Measurements from ENCODE around the gene TSPEAR.

DNA sequence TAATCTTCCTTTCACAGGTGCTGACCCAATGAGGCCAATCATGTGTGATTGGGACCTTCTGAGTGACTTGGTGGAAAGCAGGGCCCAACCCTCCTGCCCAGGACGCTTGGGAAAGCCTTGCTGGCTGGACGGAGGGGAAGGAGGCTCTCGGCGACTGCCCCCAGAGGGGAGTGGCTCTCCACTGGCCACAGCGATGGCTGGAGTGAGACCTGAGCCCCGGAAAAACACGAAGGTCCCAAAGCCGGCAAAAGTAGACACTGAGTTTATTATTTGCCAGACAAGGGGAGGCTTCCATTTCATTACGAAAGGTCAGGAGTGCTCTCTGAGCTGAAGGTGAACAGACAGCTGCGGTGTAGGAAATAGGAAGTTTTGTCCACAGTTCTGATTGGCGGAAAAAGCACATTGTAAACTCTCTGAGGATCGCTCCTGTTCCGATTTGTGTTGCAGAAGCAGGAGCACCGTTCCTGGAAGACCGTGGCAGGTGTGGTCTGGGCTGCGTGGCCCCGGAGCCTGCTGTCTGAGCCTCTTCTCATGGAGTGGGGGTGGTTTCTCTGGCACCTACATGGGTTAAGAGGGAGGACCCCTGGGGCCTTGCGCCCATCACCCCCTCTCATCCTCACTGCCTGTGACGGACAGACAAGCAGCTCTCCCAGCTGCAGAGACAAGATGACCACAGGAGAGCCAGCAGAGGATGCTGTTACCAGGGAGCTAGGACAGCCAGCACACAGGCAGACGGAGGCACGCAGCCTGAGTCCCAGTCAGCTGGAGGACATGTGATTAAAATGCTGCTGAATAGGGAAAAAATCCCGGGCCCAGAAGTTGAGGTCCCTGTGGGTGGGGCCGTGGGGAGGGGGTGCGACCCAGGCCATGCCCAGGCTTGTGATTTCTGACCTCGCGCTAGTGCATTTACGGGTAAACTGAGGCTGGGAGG is 212.8 kb downstream of the TSPEAR start:
- TF ChIP-seq, protein P1, sequence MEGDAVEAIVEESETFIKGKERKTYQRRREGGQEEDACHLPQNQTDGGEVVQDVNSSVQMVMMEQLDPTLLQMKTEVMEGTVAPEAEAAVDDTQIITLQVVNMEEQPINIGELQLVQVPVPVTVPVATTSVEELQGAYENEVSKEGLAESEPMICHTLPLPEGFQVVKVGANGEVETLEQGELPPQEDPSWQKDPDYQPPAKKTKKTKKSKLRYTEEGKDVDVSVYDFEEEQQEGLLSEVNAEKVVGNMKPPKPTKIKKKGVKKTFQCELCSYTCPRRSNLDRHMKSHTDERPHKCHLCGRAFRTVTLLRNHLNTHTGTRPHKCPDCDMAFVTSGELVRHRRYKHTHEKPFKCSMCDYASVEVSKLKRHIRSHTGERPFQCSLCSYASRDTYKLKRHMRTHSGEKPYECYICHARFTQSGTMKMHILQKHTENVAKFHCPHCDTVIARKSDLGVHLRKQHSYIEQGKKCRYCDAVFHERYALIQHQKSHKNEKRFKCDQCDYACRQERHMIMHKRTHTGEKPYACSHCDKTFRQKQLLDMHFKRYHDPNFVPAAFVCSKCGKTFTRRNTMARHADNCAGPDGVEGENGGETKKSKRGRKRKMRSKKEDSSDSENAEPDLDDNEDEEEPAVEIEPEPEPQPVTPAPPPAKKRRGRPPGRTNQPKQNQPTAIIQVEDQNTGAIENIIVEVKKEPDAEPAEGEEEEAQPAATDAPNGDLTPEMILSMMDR (IDR thresholded peaks at IDR 0.05), result no peak
- TF ChIP-seq POLR2A (IDR thresholded peaks at IDR 0.05), result no peak
